Neuronal stem cell (in vitro differentiated cells): ENCODE data around the gene RER1.

Experiments
- DNase-seq: peaks from one replicate; pipeline ENCODE4 v3.0.0-alpha.2; 2013; ENCODE audit warnings: low spot score
- H2AFZ ChIP-seq: one replicate; pipeline ENCODE4 v1.6.1; 2013; ENCODE audit warnings: mild to moderate bottlenecking, low read length, inconsistent platforms
- H2AK5ac ChIP-seq: 2 replicates; pipeline ENCODE4 v1.6.1; 2013; ENCODE audit warnings: low read depth, mild to moderate bottlenecking, inconsistent platforms, low read length, moderate library complexity, mixed read lengths
- H2BK120ac ChIP-seq: 2 replicates; pipeline ENCODE4 v1.6.1; 2013; ENCODE audit warnings: low read depth, mild to moderate bottlenecking, inconsistent platforms, low read length, moderate library complexity, mixed read lengths
- H2BK12ac ChIP-seq: one replicate; pipeline ENCODE4 v1.6.1; 2013; ENCODE audit warnings: low read length, inconsistent platforms
- H2BK15ac ChIP-seq: 2 replicates; pipeline ENCODE4 v1.6.1; 2013; ENCODE audit warnings: mild to moderate bottlenecking, low read length, inconsistent platforms, mixed read lengths
- H2BK5ac ChIP-seq: one replicate; pipeline ENCODE4 v1.6.1; 2013; ENCODE audit warnings: inconsistent platforms, mild to moderate bottlenecking, low read length, moderate library complexity
- H3K14ac ChIP-seq: one replicate; pipeline ENCODE4 v1.6.1; 2013; ENCODE audit warnings: low read length, inconsistent platforms
- H3K18ac ChIP-seq: 2 replicates; pipeline ENCODE4 v1.6.1; 2013; ENCODE audit warnings: low read length, inconsistent platforms
- H3K23ac ChIP-seq: 2 replicates; pipeline ENCODE4 v1.6.1; 2013; ENCODE audit warnings: low read depth, mild to moderate bottlenecking, mixed read lengths, low read length, inconsistent platforms; ENCODE audit not compliant: poor library complexity
- H3K27ac ChIP-seq: replicated peaks from 3 replicates; pipeline ENCODE4 v1.5.1; 2013; ENCODE audit warnings: low read length, inconsistent platforms
- H3K27me3 ChIP-seq, 3 experiments: 2 replicates each; pipeline ENCODE4 v1.6.1; 2013; ENCODE audit warnings: low read length in 3 of 3, mild to moderate bottlenecking in 2 of 3, inconsistent platforms in 1 of 3, low read depth in 1 of 3, mixed read lengths in 1 of 3, moderate library complexity in 1 of 3; ENCODE audit not compliant: control insufficient read depth in 3 of 3, insufficient read depth in 3 of 3
- H3K36me3 ChIP-seq, 2 donors: replicated peaks in 1 of 2; 2 replicates each; pipeline ENCODE4 v1.6.1; 2013; ENCODE audit warnings: low read length in 2 of 2; ENCODE audit not compliant: control insufficient read depth in 2 of 2, insufficient read depth in 2 of 2
- H3K4ac ChIP-seq: 2 replicates; pipeline ENCODE4 v1.6.1; 2013; ENCODE audit warnings: inconsistent platforms, mild to moderate bottlenecking, low read length, moderate library complexity
- H3K4me1 ChIP-seq, 2 donors: 1 replicate in 1 of 2; 2 replicates in 1 of 2; pipeline ENCODE4 v1.6.1; 2013; ENCODE audit warnings: low read length in 2 of 2, low read depth in 1 of 2; ENCODE audit not compliant: control insufficient read depth in 2 of 2, insufficient read depth in 1 of 2
- H3K4me2 ChIP-seq: one replicate; pipeline ENCODE4 v1.6.1; 2013; ENCODE audit warnings: mild to moderate bottlenecking, low read length, inconsistent platforms; ENCODE audit not compliant: insufficient read depth, poor library complexity, severe bottlenecking
- H3K4me3 ChIP-seq, 2 donors: 2 replicates each; pipeline ENCODE4 v1.5.1; 2013; ENCODE audit warnings: low read length in 2 of 2, mild to moderate bottlenecking in 2 of 2, inconsistent platforms in 1 of 2, moderate library complexity in 1 of 2
- H3K79me1 ChIP-seq: one replicate; pipeline ENCODE4 v1.6.1; 2013; ENCODE audit warnings: low read depth, mild to moderate bottlenecking, inconsistent platforms, low read length, moderate library complexity
- H3K9ac ChIP-seq: one replicate; pipeline ENCODE4 v1.6.1; 2013; ENCODE audit warnings: mild to moderate bottlenecking, low read depth, low read length, inconsistent platforms; ENCODE audit not compliant: poor library complexity
- H3K9me3 ChIP-seq, 2 donors: replicated peaks in 1 of 2; 2 replicates each; pipeline versions ENCODE3 to v1.6.1; 2013; ENCODE audit warnings: low read length in 2 of 2, mild to moderate bottlenecking in 2 of 2, inconsistent platforms in 1 of 2, low read depth in 1 of 2, mixed read lengths in 1 of 2, moderate library complexity in 1 of 2; ENCODE audit not compliant: control insufficient read depth in 2 of 2, insufficient read depth in 1 of 2
- H4K8ac ChIP-seq: one replicate; pipeline ENCODE4 v1.6.1; 2013; ENCODE audit warnings: low read depth, mild to moderate bottlenecking, inconsistent platforms, low read length, moderate library complexity
- H4K91ac ChIP-seq: one replicate; pipeline ENCODE4 v1.6.1; 2013; ENCODE audit warnings: low read length, low read depth, mild to moderate bottlenecking, inconsistent platforms; ENCODE audit not compliant: poor library complexity
- WGBS, 2 donors: extraction: QIAGEN DNeasy Blood & Tissue Kit; methylation state at CpG; one replicate each; pipeline ENCODE4 v1.1.7; 2013; ENCODE audit warnings: missing lambda C conversion rate in 2 of 2, mixed read lengths in 1 of 2; ENCODE audit not compliant: insufficient read length in 2 of 2, insufficient replicate concordance in 1 of 2; ENCODE audit errors: extremely low coverage in 2 of 2; 5-methylcytosine and 5-hydroxymethylcytosine counted together

The RER1 gene

DNA sequence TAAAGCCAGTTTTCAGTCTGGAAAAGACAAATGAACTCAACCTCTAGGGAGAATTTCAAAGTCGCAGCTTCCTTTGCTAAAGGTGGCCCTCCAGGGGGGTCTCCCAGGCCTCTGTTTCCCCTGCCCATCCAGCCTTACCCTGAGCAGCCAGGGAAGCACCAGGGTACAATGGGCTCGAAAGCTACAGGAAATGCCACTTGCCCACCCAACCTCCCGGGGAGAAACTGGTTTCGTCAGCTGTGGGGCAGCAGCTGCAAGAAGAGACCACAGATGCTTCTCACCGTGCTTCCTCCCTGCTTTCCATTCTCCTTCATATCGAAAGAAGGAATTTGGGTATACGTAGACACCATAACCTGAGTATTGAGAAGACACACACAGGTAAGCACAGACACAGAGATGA lies 2.0 kb upstream of the RER1 start:
- DNase-seq: no peak
- H3K79me1 ChIP-seq: peaks cover 28% of the 10 kb centered on the region
- H3K18ac ChIP-seq: no peak overlapping the region
- no peak overlapping the region for H3K4me2 ChIP-seq
- peaks cover 0 to 2% of the 10 kb centered on the region in 2 donors for H3K9me3 ChIP-seq
- H3K23ac ChIP-seq: peak overlapping the region; percentile 2
- H4K8ac ChIP-seq: peak overlapping the region; percentile 7
- H2BK12ac ChIP-seq: no peak overlapping the region
- H2AK5ac ChIP-seq: no peak overlapping the region
- no CpG with 5 or more reads among the region's 7 CpGs for WGBS, 2 donors
- H2BK5ac ChIP-seq: no peak overlapping the region
- H2BK120ac ChIP-seq: no peak overlapping the region
- H3K4me1 ChIP-seq: peaks cover 11 to 13% of the 10 kb centered on the region in 2 donors
- H4K91ac ChIP-seq: no peak overlapping the region
- H3K4me3 ChIP-seq: peak overlapping the region in 1 of 2 donors; percentile 97
- no peaks in the 10 kb centered on the region for H3K27me3 ChIP-seq
- peaks cover 27 to 47% of the 10 kb centered on the region in 2 donors for H3K36me3 ChIP-seq
- no peak overlapping the region for H3K27ac ChIP-seq
- H3K4ac ChIP-seq: no peak overlapping the region
- no peak overlapping the region for H3K14ac ChIP-seq
- no peak overlapping the region for H2AFZ ChIP-seq
- no peak overlapping the region for H3K9ac ChIP-seq
- no peak overlapping the region for H2BK15ac ChIP-seq

DNA sequence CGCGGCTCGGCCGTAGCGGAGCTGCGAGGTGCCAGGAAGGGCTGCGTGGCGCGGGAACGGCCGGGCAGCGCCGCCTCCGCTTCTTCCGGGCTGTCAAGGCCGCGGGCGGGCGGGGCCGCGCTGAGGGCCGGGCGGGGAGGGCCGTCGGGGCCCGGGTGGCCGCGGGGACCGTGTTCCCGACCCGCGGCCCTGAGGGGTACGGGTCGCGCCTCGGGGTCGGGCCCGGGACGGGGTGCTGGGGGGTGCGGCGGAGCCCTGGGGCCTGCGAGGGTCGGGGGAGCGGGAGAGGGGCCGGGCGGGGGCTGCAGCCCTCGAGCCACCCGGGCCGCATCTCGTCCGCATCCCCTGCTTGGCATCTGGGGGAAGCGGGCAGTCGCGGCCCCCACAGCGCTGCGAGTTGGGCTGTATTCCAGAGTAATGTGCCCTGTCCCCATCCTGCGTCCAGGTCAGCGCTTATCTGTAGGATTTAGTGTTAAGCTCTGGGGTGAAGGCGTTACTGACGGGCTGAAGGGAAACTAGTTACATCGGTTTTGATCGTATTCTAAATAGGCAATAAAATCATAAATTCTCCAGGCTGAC lies 379 bp downstream of the RER1 start:
- Histone ChIP-seq H3K36me3 (peaks cover 41 to 68% of the 10 kb centered on the region in 2 donors), H3K23ac (peak overlapping the region; percentile 82), H3K9ac (peak overlapping the region; percentile 93), H2AK5ac (no peak overlapping the region), H2BK15ac (no peak overlapping the region), H4K91ac (no peak overlapping the region), H3K9me3 (peaks cover 0 to 2% of the 10 kb centered on the region in 2 donors), H2BK5ac (no peak overlapping the region), H2BK12ac (no peak overlapping the region), H2AFZ (peak overlapping the region; percentile 71), H3K14ac (no peak overlapping the region), H3K4ac (no peak overlapping the region), H3K79me1 (peaks cover 36% of the 10 kb centered on the region), H3K27me3 (no peaks in the 10 kb centered on the region), H2BK120ac (no peak overlapping the region), H3K27ac (no peak overlapping the region), H3K4me2 (peak overlapping the region; percentile 94), H3K4me1 (peaks cover 11 to 13% of the 10 kb centered on the region in 2 donors), H3K4me3 (peak overlapping the region; percentile 97), H4K8ac (peak overlapping the region; percentile 95), H3K18ac (peak overlapping the region; percentile 92)
- DNase-seq: no peak
- no CpG with 5 or more reads among the region's 62 CpGs for WGBS, 2 donors

DNA sequence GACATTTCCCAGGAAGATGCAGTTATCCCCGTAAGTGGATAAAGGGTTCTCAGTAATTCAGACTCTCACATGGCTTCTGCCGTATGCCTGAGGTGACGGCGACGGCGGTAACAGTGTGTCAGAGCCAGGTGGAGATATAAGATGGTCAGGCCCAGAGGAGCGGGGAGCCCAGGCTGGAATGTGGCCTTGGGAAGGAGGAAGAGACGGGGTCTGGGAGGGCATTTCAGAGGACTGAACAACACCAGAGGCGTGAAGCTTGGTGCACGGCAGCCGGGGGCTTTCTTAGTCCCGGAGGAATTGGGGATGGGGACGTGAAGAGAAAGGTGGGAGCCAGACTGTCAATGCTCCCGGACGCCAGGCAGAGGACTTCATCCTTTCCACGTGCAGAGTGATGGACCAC lies 1.0 kb downstream of the RER1 start:
- H3K4ac ChIP-seq: no peak overlapping the region
- no peak overlapping the region for H4K91ac ChIP-seq
- no peak overlapping the region for H2BK15ac ChIP-seq
- H3K9ac ChIP-seq: no peak overlapping the region
- H2BK120ac ChIP-seq: no peak overlapping the region
- no peak overlapping the region for H2AFZ ChIP-seq
- H3K27ac ChIP-seq: no peak overlapping the region
- H2BK5ac ChIP-seq: no peak overlapping the region
- peak overlapping the region; percentile 4 for H3K23ac ChIP-seq
- H3K4me2 ChIP-seq: no peak overlapping the region
- WGBS, 2 donors: no CpG with 5 or more reads among the region's 16 CpGs
- H3K4me1 ChIP-seq: peaks cover 11 to 13% of the 10 kb centered on the region in 2 donors
- no peak overlapping the region for H2AK5ac ChIP-seq
- peaks cover 36% of the 10 kb centered on the region for H3K79me1 ChIP-seq
- no peak overlapping the region for H2BK12ac ChIP-seq
- H3K27me3 ChIP-seq: no peaks in the 10 kb centered on the region
- peak overlapping the region in 1 of 2 donors; percentile 97 for H3K4me3 ChIP-seq
- H3K36me3 ChIP-seq: peaks cover 47 to 70% of the 10 kb centered on the region in 2 donors
- H4K8ac ChIP-seq: no peak overlapping the region
- H3K9me3 ChIP-seq: peaks cover 0 to 2% of the 10 kb centered on the region in 2 donors
- no peak overlapping the region for H3K18ac ChIP-seq
- no peak overlapping the region for H3K14ac ChIP-seq
- no peak for DNase-seq

DNA sequence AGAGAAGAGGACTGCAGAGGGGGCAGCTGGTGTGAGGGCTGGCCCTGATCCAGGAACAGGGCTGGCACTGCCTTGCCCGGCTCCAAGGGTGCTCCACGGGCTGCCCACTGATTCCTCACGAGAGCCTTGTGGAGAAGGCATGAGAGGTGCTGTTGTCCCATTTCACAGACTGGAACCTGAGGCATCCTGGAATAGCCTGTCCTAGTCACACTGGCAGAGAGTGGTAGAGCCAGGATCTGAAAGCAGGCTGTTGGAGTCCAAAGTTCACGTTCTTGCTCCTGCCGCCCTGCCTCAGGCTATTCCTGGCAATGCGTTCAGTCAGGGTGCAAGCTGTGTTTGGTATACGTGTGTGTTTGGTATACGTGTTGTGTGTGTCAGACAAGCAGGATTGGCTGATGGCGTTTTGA lies 1.8 kb downstream of the RER1 start:
- Histone ChIP-seq H3K27me3 (no peaks in the 10 kb centered on the region), H3K18ac (no peak overlapping the region), H3K36me3 (peaks cover 48 to 69% of the 10 kb centered on the region in 2 donors)

More for the DNA sequence above, 1.8 kb downstream of the RER1 start:
- Histone ChIP-seq H2AFZ (no peak overlapping the region), H3K4me3 (peak overlapping the region in 1 of 2 donors; percentile 22), H3K23ac (no peak overlapping the region), H4K91ac (no peak overlapping the region), H2BK120ac (no peak overlapping the region), H3K27ac (no peak overlapping the region), H2BK12ac (no peak overlapping the region), H2BK5ac (no peak overlapping the region), H3K79me1 (peaks cover 36% of the 10 kb centered on the region), H3K14ac (no peak overlapping the region), H2AK5ac (no peak overlapping the region), H3K9me3 (peaks cover 0 to 2% of the 10 kb centered on the region in 2 donors), H3K4me2 (no peak overlapping the region), H3K4ac (no peak overlapping the region), H4K8ac (no peak overlapping the region), H2BK15ac (no peak overlapping the region), H3K4me1 (peaks cover 11 to 13% of the 10 kb centered on the region in 2 donors), H3K9ac (peak overlapping the region; percentile 45)
- WGBS, 2 donors: no CpG with 5 or more reads among the region's 9 CpGs
- no peak for DNase-seq
